ENCODE data around the gene BPIFB1. TPM values are rescaled to one million over a fixed set of nuclear protein-coding genes. Genes with fewer than 3 reads are reported as not detected.

Gene BPIFB1
- total and polyA plus RNA-seq, 3 donors from 2014 or later, result 1.6 to 5.8 (median 5.5) TPM

GRCh38 chr20:33273117-33273851 is 9.7 kb upstream of the BPIFB1 start:
- intact Hi-C loops (cut with DNase I; ENCODE audit: low total_unique reads), result no loop called here

GRCh38 chr20:33275215-33275614 is 7.8 kb upstream of the BPIFB1 start:
- Histone ChIP-seq H3K27ac (no peak overlapping the region), H3K4me1 (no peaks in the 10 kb centered on the region), H3K36me3 (ENCODE audit: low read depth, missing control alignments) (no peaks in the 10 kb centered on the region), H3K9me3 (no peaks in the 10 kb centered on the region), H3K4me3 (no peak overlapping the region), H3K27me3 (no peaks in the 10 kb centered on the region)
- TF ChIP-seq CTCF (IDR thresholded peaks at IDR 0.05), result no peak
- no peak for TF ChIP-seq POLR2A (IDR thresholded peaks at IDR 0.05)
- intact Hi-C loops (cut with DNase I; ENCODE audit: low total_unique reads), result no loop called here
- WGBS, 2 donors, result 79 to 88% methylated on average over 7 to 8 of the region's 8 CpGs
- no peak for DNase-seq

More at GRCh38 chr20:33273117-33273851, 9.7 kb upstream of the BPIFB1 start:
- H3K36me3 ChIP-seq (ENCODE audit: low read depth, missing control alignments), result no peaks in the 10 kb centered on the region
- no peak overlapping the region for H3K27ac ChIP-seq
- H3K4me1 ChIP-seq, result no peaks in the 10 kb centered on the region
- no peaks in the 10 kb centered on the region for H3K9me3 ChIP-seq
- TF ChIP-seq CTCF (IDR thresholded peaks at IDR 0.05) (no peak), POLR2A (IDR thresholded peaks at IDR 0.05) (no peak)
- H3K27me3 ChIP-seq, result no peaks in the 10 kb centered on the region
- no peak for DNase-seq
- WGBS, 2 donors, result 68 to 71% methylated on average over 11 to 13 of the region's 13 CpGs
- no peak overlapping the region for H3K4me3 ChIP-seq

- TF ChIP-seq POLR2A (IDR thresholded peaks at IDR 0.05), result no peak
- no peak for TF ChIP-seq CTCF (IDR thresholded peaks at IDR 0.05)
- no peak overlapping the region for H3K4me3 ChIP-seq
- no peaks in the 10 kb centered on the region for H3K27me3 ChIP-seq
- no peaks in the 10 kb centered on the region for H3K4me1 ChIP-seq
- H3K9me3 ChIP-seq, result no peaks in the 10 kb centered on the region
- DNase-seq, result no peak
- WGBS, 2 donors, result 43 to 46% methylated on average over 3 of the region's 3 CpGs
- no peaks in the 10 kb centered on the region for H3K36me3 ChIP-seq (ENCODE audit: low read depth, missing control alignments)
- no peak overlapping the region for H3K27ac ChIP-seq
- intact Hi-C loops (cut with DNase I; ENCODE audit: low total_unique reads), result no loop called here
These were observed 7.1 kb upstream of the BPIFB1 start for GRCh38 chr20:33275871-33276270.

- no peaks in the 10 kb centered on the region for H3K27me3 ChIP-seq
- H3K36me3 ChIP-seq (ENCODE audit: low read depth, missing control alignments), result no peaks in the 10 kb centered on the region
- TF ChIP-seq POLR2A (IDR thresholded peaks at IDR 0.05) (no peak), CTCF (IDR thresholded peaks at IDR 0.05) (no peak)
- WGBS, 2 donors, result 74 to 81% methylated on average over 10 to 12 of the region's 12 CpGs
- intact Hi-C loops (cut with DNase I; ENCODE audit: low total_unique reads), result no loop called here
- no peak overlapping the region for H3K27ac ChIP-seq
- H3K9me3 ChIP-seq, result no peaks in the 10 kb centered on the region
- no peak overlapping the region for H3K4me3 ChIP-seq
- no peaks in the 10 kb centered on the region for H3K4me1 ChIP-seq
- DNase-seq, result no peak
These were observed 6.5 kb upstream of the BPIFB1 start for GRCh38 chr20:33276303-33277113.

All from testis (tissue), 3 donors.